GM12891 (cell line): ENCODE results near the gene IQCE.

Experiments used
- DNase-seq: peaks from one replicate; pipeline ENCODE4 v3.0.0; 2011; ENCODE audit warnings: low spot score; ENCODE audit not compliant: insufficient read length
- FAIRE-seq: peaks from 2 replicates; lab custom pipeline; 2011; peaks lifted over from hg19 to GRCh38; lab: Jason Lieb, UNC
- PAX5 ChIP-seq: IDR thresholded peaks from 2 replicates; pipeline ENCODE4 v1.6.1; 2011; ENCODE audit warnings: low read length, moderate library complexity, mild to moderate bottlenecking; ENCODE audit not compliant: insufficient read depth, severe bottlenecking
- POLR2A ChIP-seq: IDR thresholded peaks from 2 replicates; pipeline ENCODE4 v1.6.1; 2011; ENCODE audit warnings: low read depth, low read length, control low read depth
- POLR2AphosphoS5 ChIP-seq: IDR thresholded peaks from 2 replicates; pipeline ENCODE4 v1.6.1; 2011; ENCODE audit warnings: low read depth, low read length, control low read depth
- POU2F2 ChIP-seq: IDR thresholded peaks from 2 replicates; pipeline ENCODE4 v1.6.1; 2011; ENCODE audit warnings: low read depth, mild to moderate bottlenecking, control low read depth, low read length, moderate library complexity
- SPI1 ChIP-seq: IDR thresholded peaks from 2 replicates; pipeline ENCODE4 v1.6.1; 2011; ENCODE audit warnings: low read depth, low read length, control low read depth
- TAF1 ChIP-seq: IDR thresholded peaks from 2 replicates; pipeline ENCODE4 v1.6.1; 2011; ENCODE audit warnings: low read depth, low read length, control low read depth

Gene IQCE

GRCh38 chr7:2644220-2644561 is 85.4 kb downstream of the IQCE start:
- no peak for DNase-seq
- no peak for FAIRE-seq
- TF ChIP-seq POLR2AphosphoS5 (no peak), POLR2A (no peak), TAF1 (no peak), PAX5 (no peak), SPI1 (no peak), POU2F2 (no peak)

GRCh38 chr7:2644562-2645273 is 85.9 kb downstream of the IQCE start:
- FAIRE-seq (peak; percentile 57), DNase-seq (no peak)
- TF ChIP-seq POU2F2 (no peak), SPI1 (0 out of 2 replicates have a peak, but pooled peaks have one; percentile 4)

- TF ChIP-seq TAF1 (peak; percentile 16; the same call in 1 of the 2 replicates), PAX5 (no peak), POLR2A (peak; percentile 63), POLR2AphosphoS5 (peak; percentile 59; the same call in 1 of the 2 replicates), SPI1 (no peak), POU2F2 (0 out of 2 replicates have a peak, but pooled peaks have one; percentile 50)
- peak; percentile 90 for FAIRE-seq
Measured at GRCh38 chr7:2645274-2645868, 86.6 kb downstream of the IQCE start.

GRCh38 chr7:2646336-2646679 is 87.5 kb downstream of the IQCE start:
- FAIRE-seq, result no peak
- TF ChIP-seq POLR2AphosphoS5, result no peak
- no peak for TF ChIP-seq TAF1
- no peak for TF ChIP-seq PAX5
- no peak for TF ChIP-seq POU2F2
- no peak for DNase-seq

More at GRCh38 chr7:2645274-2645868, 86.6 kb downstream of the IQCE start:
- peak; percentile 83 for DNase-seq

- DNase-seq, result no peak
- no peak for FAIRE-seq
- no peak for TF ChIP-seq TAF1
- TF ChIP-seq POLR2A, result no peak
- TF ChIP-seq POLR2AphosphoS5, result no peak
- no peak for TF ChIP-seq PAX5
- TF ChIP-seq SPI1, result no peak
- TF ChIP-seq POU2F2, result no peak
Measured at GRCh38 chr7:2646680-2647571, 88.1 kb downstream of the IQCE start.

GRCh38 chr7:2647594-2648172 is 88.9 kb downstream of the IQCE start:
- DNase-seq (no peak), FAIRE-seq (no peak)
- TF ChIP-seq TAF1 (no peak), POLR2A (no peak), PAX5 (no peak), POLR2AphosphoS5 (no peak), SPI1 (no peak), POU2F2 (no peak)

GRCh38 chr7:2649139-2649838 is 90.5 kb downstream of the IQCE start:
- no peak for DNase-seq
- no peak for FAIRE-seq
- TF ChIP-seq TAF1, result no peak
- TF ChIP-seq SPI1, result no peak
- TF ChIP-seq POLR2A, result no peak
- TF ChIP-seq POLR2AphosphoS5, result no peak
- TF ChIP-seq POU2F2, result no peak
- TF ChIP-seq PAX5, result no peak

- no peak for DNase-seq
- TF ChIP-seq POU2F2 (no peak), PAX5 (no peak), SPI1 (no peak), POLR2A (no peak), POLR2AphosphoS5 (no peak), TAF1 (no peak)
- no peak for FAIRE-seq
Measured at GRCh38 chr7:2649991-2650390, 91.2 kb downstream of the IQCE start.

GRCh38 chr7:2650451-2650850 is 91.7 kb downstream of the IQCE start:
- no peak for TF ChIP-seq SPI1
- no peak for FAIRE-seq
- no peak for DNase-seq

GRCh38 chr7:2651336-2651735 is 92.6 kb downstream of the IQCE start:
- TF ChIP-seq POU2F2 (no peak), PAX5 (no peak), TAF1 (no peak), SPI1 (no peak), POLR2AphosphoS5 (no peak), POLR2A (no peak)
- no peak for DNase-seq
- no peak for FAIRE-seq
